Mammary epithelial cell (primary cell): ENCODE results near the gene CLEC2B.

ENCODE experiments used
- EZH2 ChIP-seq: IDR thresholded peaks from 2 replicates; pipeline ENCODE4 v1.6.1; 2012; ENCODE audit warnings: low read length, inconsistent platforms, borderline replicate concordance
- TF ChIP-seq, protein P1 (sequence below), 2 donors: IDR thresholded peaks in 1 of 2; conservative IDR thresholded peaks in 1 of 2; 2 replicates each; pipeline ENCODE4 v1.5.1; 2011 to 2012; ENCODE audit warnings: inconsistent platforms in 2 of 2, low read length in 2 of 2, mild to moderate bottlenecking in 2 of 2, control low read depth in 1 of 2, low read depth in 1 of 2; ENCODE audit not compliant: insufficient read depth in 1 of 2; ENCODE audit errors: extremely low read depth in 1 of 2

- TF ChIP-seq, protein P1, sequence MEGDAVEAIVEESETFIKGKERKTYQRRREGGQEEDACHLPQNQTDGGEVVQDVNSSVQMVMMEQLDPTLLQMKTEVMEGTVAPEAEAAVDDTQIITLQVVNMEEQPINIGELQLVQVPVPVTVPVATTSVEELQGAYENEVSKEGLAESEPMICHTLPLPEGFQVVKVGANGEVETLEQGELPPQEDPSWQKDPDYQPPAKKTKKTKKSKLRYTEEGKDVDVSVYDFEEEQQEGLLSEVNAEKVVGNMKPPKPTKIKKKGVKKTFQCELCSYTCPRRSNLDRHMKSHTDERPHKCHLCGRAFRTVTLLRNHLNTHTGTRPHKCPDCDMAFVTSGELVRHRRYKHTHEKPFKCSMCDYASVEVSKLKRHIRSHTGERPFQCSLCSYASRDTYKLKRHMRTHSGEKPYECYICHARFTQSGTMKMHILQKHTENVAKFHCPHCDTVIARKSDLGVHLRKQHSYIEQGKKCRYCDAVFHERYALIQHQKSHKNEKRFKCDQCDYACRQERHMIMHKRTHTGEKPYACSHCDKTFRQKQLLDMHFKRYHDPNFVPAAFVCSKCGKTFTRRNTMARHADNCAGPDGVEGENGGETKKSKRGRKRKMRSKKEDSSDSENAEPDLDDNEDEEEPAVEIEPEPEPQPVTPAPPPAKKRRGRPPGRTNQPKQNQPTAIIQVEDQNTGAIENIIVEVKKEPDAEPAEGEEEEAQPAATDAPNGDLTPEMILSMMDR (conservative IDR thresholded peaks at IDR 0.05 in 1 of 2, IDR thresholded peaks at IDR 0.05 in 1 of 2; ENCODE audit: extremely low read depth in 1 of 2, insufficient read depth in 1 of 2, low read depth in 1 of 2, low read length in 2 of 2) = no peak
- TF ChIP-seq EZH2 = no peak
Measured at GRCh38 chr12:9831720-9832119, 37.4 kb downstream of the CLEC2B start.
